Activated CD4-positive, alpha-beta T cell treated with anti-CD3 and anti-CD28 coated beads for 48 hours (primary cell): ENCODE measurements around the gene MACF1.
A peak's percentile ranks its signal among the peaks of the same experiment; 100 is the strongest.
"Not testable (repeated sequence)": the region's sequence is repeated elsewhere in the genome, so short reads cannot be mapped to it uniquely, and the experiment has no call there.

ENCODE experiments used
- DNase-seq: peaks from one replicate; pipeline ENCODE4 v3.0.0-alpha.2; 2020

The MACF1 gene

GRCh38 chr1:39474810-39475209 lies 270.3 kb downstream of the MACF1 start:
- DNase-seq = no peak

GRCh38 chr1:39475551-39475950 lies 271.1 kb downstream of the MACF1 start:
- DNase-seq = not testable (repeated sequence)

GRCh38 chr1:39478126-39478915 lies 273.8 kb downstream of the MACF1 start:
- DNase-seq = no peak

- DNase-seq = no peak
Observed at GRCh38 chr1:39481289-39481688, 276.8 kb downstream of the MACF1 start.

GRCh38 chr1:39483276-39483675 lies 278.8 kb downstream of the MACF1 start:
- no peak for DNase-seq

GRCh38 chr1:39484564-39484963 lies 280.1 kb downstream of the MACF1 start:
- no peak for DNase-seq

GRCh38 chr1:39485046-39485803 lies 280.7 kb downstream of the MACF1 start:
- no peak for DNase-seq

- DNase-seq = no peak
Observed at GRCh38 chr1:39488012-39488545, 283.6 kb downstream of the MACF1 start.

- DNase-seq = no peak
Observed at GRCh38 chr1:39488793-39489566, 284.5 kb downstream of the MACF1 start.

- no peak for DNase-seq
Observed at GRCh38 chr1:39489567-39490239, 285.2 kb downstream of the MACF1 start.

- peak; percentile 31 for DNase-seq
Observed at GRCh38 chr1:39490596-39491145, 286.2 kb downstream of the MACF1 start.

- DNase-seq = peak; percentile 68
Observed at GRCh38 chr1:39491146-39491921, 286.8 kb downstream of the MACF1 start, which contains the start of gene BMP8A. Gene BMP8A, plus strand, starts transcription at chr1:39491636. Its CDS starts 356 bp downstream, at chr1:39491992.

GRCh38 chr1:39492118-39493042 lies 287.9 kb downstream of the MACF1 start:
- not testable (repeated sequence) for DNase-seq

- not testable (repeated sequence) for DNase-seq
Observed at GRCh38 chr1:39493043-39493810, 288.7 kb downstream of the MACF1 start.

- no peak for DNase-seq
Observed at GRCh38 chr1:39494671-39495410, 290.3 kb downstream of the MACF1 start.

- not testable (repeated sequence) for DNase-seq
Observed at GRCh38 chr1:39496520-39496919, 292.0 kb downstream of the MACF1 start.

GRCh38 chr1:39497585-39497984 lies 293.1 kb downstream of the MACF1 start:
- no peak for DNase-seq

- not testable (repeated sequence) for DNase-seq
Observed at GRCh38 chr1:39498096-39498710, 293.7 kb downstream of the MACF1 start.
